NCI-H1105 (cell line): ENCODE results near the gene PRKAR1B.

Experiments used
- DNase-seq: peaks from one replicate; lab custom pipeline; 2025; lab: John Stamatoyannopoulos, UW

PRKAR1B gene

GRCh38 chr7:572416-573268 lies 154.4 kb downstream of the PRKAR1B start:
- DNase-seq = no peak

GRCh38 chr7:571718-572415 lies 155.2 kb downstream of the PRKAR1B start:
- no peak for DNase-seq

GRCh38 chr7:571096-571717 lies 155.9 kb downstream of the PRKAR1B start:
- no peak for DNase-seq

- DNase-seq = no peak
Measured at GRCh38 chr7:570801-571070, 156.3 kb downstream of the PRKAR1B start.

GRCh38 chr7:569996-570800 lies 156.9 kb downstream of the PRKAR1B start:
- DNase-seq = no peak

GRCh38 chr7:569071-569855 lies 157.8 kb downstream of the PRKAR1B start:
- DNase-seq = no peak

GRCh38 chr7:568031-568951 lies 158.8 kb downstream of the PRKAR1B start:
- DNase-seq = no peak

- DNase-seq = no peak
Measured at GRCh38 chr7:567305-567883, 159.7 kb downstream of the PRKAR1B start.

GRCh38 chr7:566100-566499 lies 161.0 kb downstream of the PRKAR1B start:
- no peak for DNase-seq

GRCh38 chr7:564176-564865 lies 162.8 kb downstream of the PRKAR1B start:
- DNase-seq = no peak

- no peak for DNase-seq
Measured at GRCh38 chr7:563629-564170, 163.4 kb downstream of the PRKAR1B start.

GRCh38 chr7:562789-563628 lies 164.1 kb downstream of the PRKAR1B start:
- DNase-seq = no peak

- no peak for DNase-seq
Measured at GRCh38 chr7:562374-562675, 164.8 kb downstream of the PRKAR1B start.

GRCh38 chr7:561631-562373 lies 165.3 kb downstream of the PRKAR1B start:
- no peak for DNase-seq

- DNase-seq = no peak
Measured at GRCh38 chr7:560966-561630, 166.0 kb downstream of the PRKAR1B start.

- no peak for DNase-seq
Measured at GRCh38 chr7:559396-559705, 167.7 kb downstream of the PRKAR1B start.

- no peak for DNase-seq
Measured at GRCh38 chr7:557558-557881, 169.6 kb downstream of the PRKAR1B start.
